ENCODE measurements around the gene IST1. TPM values are rescaled to one million over a fixed set of nuclear protein-coding genes. Genes with fewer than 3 reads are reported as not detected.

Gene IST1
- total RNA-seq, 2 donors from 2014 or later = 193 to 249 TPM

DNA sequence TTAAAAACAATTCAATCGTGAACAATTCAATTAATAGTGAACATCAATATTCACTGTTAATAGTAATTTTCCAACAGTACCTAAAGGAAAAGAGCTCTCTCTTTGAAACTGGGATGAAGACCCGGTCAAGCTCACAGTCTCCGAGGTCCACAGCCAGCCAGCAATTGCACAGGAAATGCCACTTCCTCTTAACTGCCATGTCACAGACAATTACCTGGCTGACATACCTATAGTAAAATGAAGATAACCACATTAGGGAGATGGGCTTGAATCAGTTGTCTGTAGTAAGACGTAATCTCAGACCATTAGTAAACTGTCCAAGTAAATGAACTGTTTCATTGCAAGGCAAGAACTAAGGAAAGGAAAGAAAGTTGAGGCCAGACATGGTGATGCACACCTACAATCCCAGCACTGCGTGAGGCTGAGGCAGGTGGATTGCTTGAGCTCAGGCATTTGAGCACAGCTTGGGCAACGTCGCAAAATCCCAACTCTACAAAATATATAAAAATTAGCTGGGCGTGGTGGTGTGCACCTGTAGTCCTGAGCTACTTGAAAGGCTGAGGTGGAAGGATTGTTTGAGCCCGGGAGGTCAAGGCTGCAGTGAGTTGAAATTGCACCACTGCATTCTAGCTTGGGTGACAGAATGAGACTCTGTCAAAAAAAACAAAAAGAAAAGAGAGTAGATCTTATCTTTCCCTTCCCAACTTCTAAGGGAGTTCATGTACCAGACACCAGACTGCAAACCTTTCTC lies 68.0 kb downstream of the IST1 start:
- intact Hi-C loops (cut with DNase I) = loop anchor here (5.0 kb wide), 1 partner anchor 81 kb away; the partner anchor contains the start of gene ZNF821
- Histone ChIP-seq H3K4me1 (replicated peaks) (no peaks in the 10 kb centered on the region), H3K9me3 (no peaks in the 10 kb centered on the region), H3K36me3 (no peaks in the 10 kb centered on the region), H3K27me3 (replicated peaks; ENCODE audit: insufficient read depth) (no peaks in the 10 kb centered on the region), H3K27ac (no peak overlapping the region), H3K4me3 (no peak overlapping the region)
- no peak for DNase-seq (ENCODE audit: low spot score)
- WGBS = 62% methylated on average over 9 of the region's 9 CpGs
- no peak for TF ChIP-seq POLR2AphosphoS5 (IDR thresholded peaks at IDR 0.05)
- TF ChIP-seq, protein P1, sequence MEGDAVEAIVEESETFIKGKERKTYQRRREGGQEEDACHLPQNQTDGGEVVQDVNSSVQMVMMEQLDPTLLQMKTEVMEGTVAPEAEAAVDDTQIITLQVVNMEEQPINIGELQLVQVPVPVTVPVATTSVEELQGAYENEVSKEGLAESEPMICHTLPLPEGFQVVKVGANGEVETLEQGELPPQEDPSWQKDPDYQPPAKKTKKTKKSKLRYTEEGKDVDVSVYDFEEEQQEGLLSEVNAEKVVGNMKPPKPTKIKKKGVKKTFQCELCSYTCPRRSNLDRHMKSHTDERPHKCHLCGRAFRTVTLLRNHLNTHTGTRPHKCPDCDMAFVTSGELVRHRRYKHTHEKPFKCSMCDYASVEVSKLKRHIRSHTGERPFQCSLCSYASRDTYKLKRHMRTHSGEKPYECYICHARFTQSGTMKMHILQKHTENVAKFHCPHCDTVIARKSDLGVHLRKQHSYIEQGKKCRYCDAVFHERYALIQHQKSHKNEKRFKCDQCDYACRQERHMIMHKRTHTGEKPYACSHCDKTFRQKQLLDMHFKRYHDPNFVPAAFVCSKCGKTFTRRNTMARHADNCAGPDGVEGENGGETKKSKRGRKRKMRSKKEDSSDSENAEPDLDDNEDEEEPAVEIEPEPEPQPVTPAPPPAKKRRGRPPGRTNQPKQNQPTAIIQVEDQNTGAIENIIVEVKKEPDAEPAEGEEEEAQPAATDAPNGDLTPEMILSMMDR (IDR thresholded peaks at IDR 0.05) = no peak
- TF ChIP-seq POLR2A (IDR thresholded peaks at IDR 0.05) = no peak

DNA sequence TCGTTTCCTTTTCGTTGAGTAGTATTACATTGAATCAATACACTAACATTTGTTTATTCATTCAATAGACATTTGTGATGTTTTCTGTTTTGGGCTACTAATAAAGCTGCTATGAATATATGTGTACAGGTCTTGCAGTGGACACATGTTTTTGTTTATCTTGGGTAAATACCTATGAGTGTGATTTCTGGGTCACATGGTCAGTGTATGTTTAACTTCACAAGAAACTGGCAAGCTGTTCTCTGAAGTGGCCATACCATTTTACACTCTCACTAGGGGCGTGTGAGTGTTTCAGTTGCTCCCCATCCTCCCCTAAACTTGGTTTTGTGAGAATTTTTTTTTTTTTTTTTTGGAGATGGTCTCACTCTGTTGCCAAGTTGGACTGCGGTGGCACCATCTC lies 69.9 kb downstream of the IST1 start:
- Histone ChIP-seq H3K4me1 (replicated peaks) (no peaks in the 10 kb centered on the region), H3K4me3 (no peak overlapping the region), H3K27ac (no peak overlapping the region), H3K27me3 (replicated peaks; ENCODE audit: insufficient read depth) (no peaks in the 10 kb centered on the region), H3K36me3 (no peaks in the 10 kb centered on the region), H3K9me3 (no peaks in the 10 kb centered on the region)
- DNase-seq (ENCODE audit: low spot score) = no peak
- intact Hi-C loops (cut with DNase I) = no loop called here
- WGBS = 81% methylated on average over 4 of the region's 4 CpGs
- TF ChIP-seq POLR2AphosphoS5 (IDR thresholded peaks at IDR 0.05) (peak; percentile 19), POLR2A (IDR thresholded peaks at IDR 0.05) (no peak)
- TF ChIP-seq, protein P1 (IDR thresholded peaks at IDR 0.05) = no peak

GRCh38 chr16:71966932-71967331 lies 71.6 kb downstream of the IST1 start:
- Histone ChIP-seq H3K36me3 (no peaks in the 10 kb centered on the region), H3K9me3 (no peaks in the 10 kb centered on the region), H3K27ac (no peak overlapping the region), H3K27me3 (replicated peaks; ENCODE audit: insufficient read depth) (no peaks in the 10 kb centered on the region), H3K4me1 (replicated peaks) (no peaks in the 10 kb centered on the region), H3K4me3 (no peak overlapping the region)
- intact Hi-C loops (cut with DNase I) = no loop called here
- WGBS = 29% methylated on average over 4 of the region's 4 CpGs
- TF ChIP-seq POLR2AphosphoS5 (IDR thresholded peaks at IDR 0.05) (peak; percentile 68), POLR2A (IDR thresholded peaks at IDR 0.05) (no peak)
- TF ChIP-seq, protein P1 (IDR thresholded peaks at IDR 0.05) = no peak
- DNase-seq (ENCODE audit: low spot score) = peak; percentile 53

- no peak for DNase-seq (ENCODE audit: low spot score)
- intact Hi-C loops (cut with DNase I) = no loop called here
- Histone ChIP-seq H3K4me3 (no peak overlapping the region), H3K4me1 (replicated peaks) (no peaks in the 10 kb centered on the region), H3K27ac (no peak overlapping the region), H3K9me3 (no peaks in the 10 kb centered on the region), H3K36me3 (no peaks in the 10 kb centered on the region), H3K27me3 (replicated peaks; ENCODE audit: insufficient read depth) (no peaks in the 10 kb centered on the region)
- WGBS = 92% methylated on average over 2 of the region's 2 CpGs
- TF ChIP-seq, protein P1 (IDR thresholded peaks at IDR 0.05) = no peak
Measured at GRCh38 chr16:71969353-71969752, 74.0 kb downstream of the IST1 start.

DNA sequence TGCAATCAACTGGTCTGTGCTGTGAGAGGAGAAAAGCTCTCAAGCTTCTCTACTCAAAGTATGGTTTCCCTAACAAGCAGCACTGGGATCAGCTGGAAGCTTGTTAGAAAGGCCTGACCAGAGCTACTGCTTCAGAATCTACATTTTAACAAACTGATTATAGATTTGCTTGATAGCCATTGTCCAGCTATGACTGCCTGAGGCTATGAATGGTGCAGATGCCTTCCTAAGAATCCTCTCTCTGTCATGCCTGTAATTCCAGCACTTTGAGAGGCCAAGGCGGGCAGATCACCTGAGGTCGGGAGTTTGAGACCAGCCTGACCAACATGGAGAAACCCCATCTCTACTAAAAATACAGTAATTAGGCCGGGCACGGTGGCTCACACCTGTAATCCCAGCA lies 76.2 kb downstream of the IST1 start:
- DNase-seq (ENCODE audit: low spot score) = no peak
- no peak for TF ChIP-seq POLR2AphosphoS5 (IDR thresholded peaks at IDR 0.05)
- no peak for TF ChIP-seq POLR2A (IDR thresholded peaks at IDR 0.05)
- TF ChIP-seq, protein P1 (IDR thresholded peaks at IDR 0.05) = no peak
- Histone ChIP-seq H3K4me1 (replicated peaks) (no peaks in the 10 kb centered on the region), H3K4me3 (no peak overlapping the region), H3K27ac (no peak overlapping the region), H3K36me3 (no peaks in the 10 kb centered on the region), H3K27me3 (replicated peaks; ENCODE audit: insufficient read depth) (no peaks in the 10 kb centered on the region), H3K9me3 (no peaks in the 10 kb centered on the region)
- WGBS = 91% methylated on average over 4 of the region's 4 CpGs
- intact Hi-C loops (cut with DNase I) = no loop called here

All from prostate gland (tissue), 2 donors.